Measurements from ENCODE around the gene ANTXRL.

- TF ChIP-seq, protein P1, sequence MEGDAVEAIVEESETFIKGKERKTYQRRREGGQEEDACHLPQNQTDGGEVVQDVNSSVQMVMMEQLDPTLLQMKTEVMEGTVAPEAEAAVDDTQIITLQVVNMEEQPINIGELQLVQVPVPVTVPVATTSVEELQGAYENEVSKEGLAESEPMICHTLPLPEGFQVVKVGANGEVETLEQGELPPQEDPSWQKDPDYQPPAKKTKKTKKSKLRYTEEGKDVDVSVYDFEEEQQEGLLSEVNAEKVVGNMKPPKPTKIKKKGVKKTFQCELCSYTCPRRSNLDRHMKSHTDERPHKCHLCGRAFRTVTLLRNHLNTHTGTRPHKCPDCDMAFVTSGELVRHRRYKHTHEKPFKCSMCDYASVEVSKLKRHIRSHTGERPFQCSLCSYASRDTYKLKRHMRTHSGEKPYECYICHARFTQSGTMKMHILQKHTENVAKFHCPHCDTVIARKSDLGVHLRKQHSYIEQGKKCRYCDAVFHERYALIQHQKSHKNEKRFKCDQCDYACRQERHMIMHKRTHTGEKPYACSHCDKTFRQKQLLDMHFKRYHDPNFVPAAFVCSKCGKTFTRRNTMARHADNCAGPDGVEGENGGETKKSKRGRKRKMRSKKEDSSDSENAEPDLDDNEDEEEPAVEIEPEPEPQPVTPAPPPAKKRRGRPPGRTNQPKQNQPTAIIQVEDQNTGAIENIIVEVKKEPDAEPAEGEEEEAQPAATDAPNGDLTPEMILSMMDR (IDR thresholded peaks at IDR 0.05 in 4 of 5, conservative IDR thresholded peaks at IDR 0.05 in 1 of 5), result no peak
- no peak for TF ChIP-seq POLR2A (IDR thresholded peaks at IDR 0.05)
Observed at GRCh38 chr10:46270086-46270811, 16.5 kb upstream of the ANTXRL start.
